Common myeloid progenitor, CD34-positive (primary cell): ENCODE measurements around the gene HEXD.

Source experiments
- CTCF ChIA-PET: fragments of 350-600 bp; sonication (Branson Sonifier 250); formaldehyde crosslinking; loops from one replicate; lab custom pipeline; 2021; ENCODE audit warnings: antibody characterized with exemption; lab: Charles Lee
- POLR2A ChIA-PET: fragments of 350-600 bp; sonication (Branson Sonifier 250); formaldehyde crosslinking; loops from one replicate; lab custom pipeline; 2021; ENCODE audit warnings: antibody characterized with exemption; lab: Charles Lee
- DNase-seq, 3 donors: peaks; one replicate each; pipeline versions ENCODE4 v3.0.0 to v3.0.0-alpha.2; 2013
- H3K27ac ChIP-seq, 2 experiments: 1 replicate in 1 of 2; 2 replicates in 1 of 2; pipeline ENCODE4 v1.7.0; 2013; ENCODE audit warnings: inconsistent platforms in 2 of 2, low read length in 2 of 2, mild to moderate bottlenecking in 2 of 2, low read depth in 1 of 2, moderate library complexity in 1 of 2; ENCODE audit not compliant: severe bottlenecking in 2 of 2, insufficient read depth in 1 of 2, poor library complexity in 1 of 2
- H3K27me3 ChIP-seq, 5 experiments: replicated peaks in 2 of 5; 1 replicate in 3 of 5; 2 replicates in 2 of 5; pipeline versions ENCODE4 v1.6.1 to v1.7.0; 2013; ENCODE audit warnings: low read length in 4 of 5, mild to moderate bottlenecking in 2 of 5, moderate library complexity in 2 of 5, inconsistent platforms in 1 of 5; ENCODE audit not compliant: insufficient read depth in 5 of 5, control insufficient read depth in 4 of 5
- H3K36me3 ChIP-seq, 4 experiments: 1 replicate in 2 of 4; 2 replicates in 2 of 4; pipeline versions ENCODE4 v1.6.1 to v1.7.0; 2013; ENCODE audit warnings: low read length in 3 of 4, control low read depth in 1 of 4, mild to moderate bottlenecking in 1 of 4; ENCODE audit not compliant: control insufficient read depth in 4 of 4, insufficient read depth in 4 of 4
- H3K4me1 ChIP-seq, 4 experiments: 1 replicate in 3 of 4; 2 replicates in 1 of 4; pipeline versions ENCODE4 v1.6.1 to v1.7.1; 2013; ENCODE audit warnings: low read length in 3 of 4, mild to moderate bottlenecking in 3 of 4, control low read depth in 1 of 4, inconsistent platforms in 1 of 4, moderate library complexity in 1 of 4; ENCODE audit not compliant: control insufficient read depth in 4 of 4, insufficient read depth in 4 of 4; ENCODE audit errors: control extremely low read depth in 1 of 4
- H3K4me3 ChIP-seq, 7 experiments: 1 replicate in 4 of 7; 2 replicates in 3 of 7; pipeline versions ENCODE4 v1.5.1 to v1.7.0; 2013; ENCODE audit warnings: mild to moderate bottlenecking in 7 of 7, low read length in 6 of 7, moderate library complexity in 6 of 7, inconsistent platforms in 2 of 7, low read depth in 2 of 7, control low read depth in 1 of 7; ENCODE audit not compliant: insufficient read depth in 4 of 7, control insufficient read depth in 1 of 7; ENCODE audit errors: extremely low read depth in 1 of 7
- H3K9me3 ChIP-seq, 5 experiments: 1 replicate in 4 of 5; 2 replicates in 1 of 5; pipeline versions ENCODE4 v1.6.1 to v1.7.1; 2013; ENCODE audit warnings: low read length in 4 of 5, mild to moderate bottlenecking in 2 of 5, inconsistent platforms in 1 of 5, low read depth in 1 of 5, moderate library complexity in 1 of 5; ENCODE audit not compliant: control insufficient read depth in 4 of 5, insufficient read depth in 2 of 5; ENCODE audit errors: control extremely low read depth in 1 of 5
- WGBS: methylation state at CpG from one replicate; pipeline ENCODE4 v1.1.5; 2013; ENCODE audit not compliant: insufficient coverage; 5-methylcytosine and 5-hydroxymethylcytosine counted together

HEXD gene

DNA sequence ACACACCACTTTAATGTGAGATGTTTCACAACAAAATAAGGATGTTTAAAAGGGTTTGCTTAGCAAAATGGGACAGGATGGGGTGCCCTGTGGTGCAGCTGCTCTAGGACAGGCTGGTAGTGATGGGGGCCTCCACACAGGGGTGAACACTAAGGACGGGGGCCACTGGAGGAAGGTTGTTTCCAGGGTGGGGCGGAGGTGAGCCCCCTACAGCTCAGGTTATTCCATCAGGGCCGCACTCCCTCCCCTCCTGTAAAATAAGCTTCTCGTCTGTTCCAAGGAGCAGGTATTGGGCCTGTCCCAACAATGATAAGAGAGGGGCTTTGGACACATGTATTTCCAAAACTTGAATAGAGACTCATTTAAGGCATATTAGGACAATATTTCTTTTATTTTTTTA, 1.9 kb upstream of the HEXD start:
- H3K36me3 ChIP-seq: peaks cover 4 to 15% (median 10%) of the 10 kb centered on the region in 4 experiments
- peaks cover 13 to 29% (median 18%) of the 10 kb centered on the region in 4 experiments for H3K4me1 ChIP-seq
- H3K9me3 ChIP-seq: no peaks in the 10 kb centered on the region
- no peak for DNase-seq
- no peaks in the 10 kb centered on the region for H3K27me3 ChIP-seq
- POLR2A ChIA-PET: no interaction called here
- H3K27ac ChIP-seq: no peak overlapping the region
- CTCF ChIA-PET: interaction anchor here (0.7 to 2.8 kb wide), 5 partner anchors 33 to 181 kb away, joined by 3 to 22 read pairs (median 3); no protein-coding TSS in a partner anchor
- no peak overlapping the region for H3K4me3 ChIP-seq
- no CpG with 5 or more reads among the region's 4 CpGs for WGBS

DNA sequence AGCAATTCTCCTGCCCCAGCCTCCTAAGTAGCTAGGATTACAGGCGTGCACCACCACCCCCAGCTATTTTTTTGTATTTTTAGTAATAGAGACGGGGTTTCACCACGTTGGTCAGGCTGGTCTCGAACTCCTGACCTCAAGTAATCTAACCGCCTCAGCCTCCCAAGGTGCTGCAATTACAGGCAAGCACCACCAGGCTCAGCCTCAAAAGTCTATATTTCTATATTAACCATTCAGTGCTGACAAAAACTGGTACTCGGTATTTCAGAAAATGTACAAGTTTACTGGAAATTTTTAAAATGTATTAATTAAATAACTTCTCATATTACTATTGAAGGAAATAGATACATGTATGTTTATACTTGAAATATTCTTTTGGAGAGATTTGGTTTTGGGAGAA, 1.4 kb upstream of the HEXD start:
- no peak overlapping the region for H3K27ac ChIP-seq
- peaks cover 13 to 29% (median 18%) of the 10 kb centered on the region in 4 experiments for H3K4me1 ChIP-seq
- peaks cover 4 to 17% (median 11%) of the 10 kb centered on the region in 4 experiments for H3K36me3 ChIP-seq
- H3K4me3 ChIP-seq: no peak overlapping the region
- DNase-seq: peak in 2 of 3 donors; percentile 44 to 46
- no CpG with 5 or more reads among the region's 6 CpGs for WGBS
- ChIA-PET CTCF (interaction anchor here (0.6 to 2.8 kb wide), 6 partner anchors 20 to 181 kb away, joined by 3 to 22 read pairs (median 3); no protein-coding TSS in a partner anchor), POLR2A (no interaction called here)
- no peaks in the 10 kb centered on the region for H3K27me3 ChIP-seq
- no peaks in the 10 kb centered on the region for H3K9me3 ChIP-seq

DNA sequence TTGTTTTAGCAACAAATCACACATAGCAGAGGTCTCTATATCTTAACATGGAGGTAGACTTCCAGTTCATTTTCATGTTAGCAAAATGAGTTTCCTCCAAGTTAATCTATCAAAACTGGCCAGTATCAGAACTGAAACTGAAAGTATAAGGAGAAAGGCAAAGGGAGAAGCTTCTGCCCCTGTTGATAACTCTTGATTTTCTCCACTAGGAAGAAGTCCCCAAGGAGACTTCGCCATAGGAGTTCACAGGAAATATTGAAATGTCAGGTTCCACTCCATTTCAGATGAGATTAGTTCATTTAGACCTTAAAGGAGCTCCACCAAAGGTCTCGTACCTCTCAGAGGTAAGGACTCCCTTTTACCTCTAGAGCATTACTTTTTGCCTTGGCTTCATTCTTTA, 1.4 kb downstream of the HEXD start:
- WGBS: 29% methylated on average over 2 of the region's 2 CpGs
- Histone ChIP-seq H3K27me3 (no peaks in the 10 kb centered on the region), H3K4me3 (peak overlapping the region in 6 of 7 experiments; percentile 82 to 95 (median 94)), H3K27ac (peak overlapping the region in 1 of 2 experiments; percentile 82), H3K9me3 (peaks cover 0 to 4% (median 0%) of the 10 kb centered on the region in 5 experiments), H3K36me3 (peaks cover 2 to 27% (median 6%) of the 10 kb centered on the region in 4 experiments), H3K4me1 (peaks cover 13 to 26% (median 17%) of the 10 kb centered on the region in 4 experiments)
- CTCF ChIA-PET: interaction anchor here (0.6 to 1.8 kb wide), 10 partner anchors 9 to 121 kb away, joined by 3 to 8 read pairs (median 4); no protein-coding TSS in a partner anchor
- DNase-seq: peak in 2 of 3 donors; percentile 53 to 55
- POLR2A ChIA-PET: no interaction called here

DNA sequence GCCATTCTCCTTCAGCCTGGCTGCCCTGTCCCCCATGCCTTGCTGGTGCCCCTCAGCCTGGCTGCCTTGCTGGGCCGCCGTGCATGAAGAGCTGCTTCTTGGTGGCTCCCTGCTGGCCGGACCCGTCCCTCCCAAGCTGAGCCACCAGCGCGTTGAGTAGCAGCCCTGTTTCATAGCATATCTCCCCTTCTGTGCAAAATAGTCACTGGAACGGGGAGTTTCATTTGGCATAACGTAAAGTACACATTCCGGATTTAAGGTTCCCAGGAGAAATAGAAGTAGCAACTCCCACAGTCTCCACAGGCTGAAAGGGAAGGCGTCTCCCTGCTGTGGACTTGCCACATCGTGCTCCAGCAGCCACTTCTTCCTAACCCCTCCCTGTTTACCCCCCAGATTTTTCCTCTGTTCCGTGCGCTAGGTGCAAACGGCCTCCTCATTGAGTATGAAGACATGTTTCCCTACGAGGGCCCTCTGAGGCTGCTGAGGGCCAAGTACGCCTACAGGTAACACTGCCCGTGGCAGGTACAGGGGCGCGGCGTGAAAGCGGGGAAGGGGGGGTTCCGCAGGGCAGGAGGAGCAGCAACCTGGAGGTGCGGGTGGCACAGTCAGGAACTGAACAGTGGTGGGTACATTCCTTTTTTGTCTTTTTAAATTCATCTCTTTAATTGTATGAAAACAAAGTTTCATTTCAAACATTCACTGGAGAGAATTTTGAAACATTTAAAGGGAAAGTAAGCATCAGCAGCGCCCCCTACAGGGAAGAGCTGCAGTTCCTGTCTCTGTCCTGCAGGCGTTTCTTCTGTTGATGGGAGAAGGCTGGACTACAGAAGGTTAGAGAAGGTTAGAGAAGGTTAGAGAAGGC, 6.1 kb downstream of the HEXD start:
- 93% methylated on average over 21 of the region's 25 CpGs for whole genome bisulfite sequencing
- ChIA-PET POLR2A (no interaction called here), CTCF (interaction anchor here (1.0 to 1.1 kb wide), 2 partner anchors 36 to 73 kb away, joined by 3 read pairs; no protein-coding TSS in a partner anchor)
- Histone ChIP-seq H3K4me1 (peaks cover 7 to 19% (median 13%) of the 10 kb centered on the region in 4 experiments), H3K27me3 (no peaks in the 10 kb centered on the region), H3K9me3 (peaks cover 0 to 4% (median 0%) of the 10 kb centered on the region in 5 experiments), H3K4me3 (no peak overlapping the region), H3K27ac (no peak overlapping the region), H3K36me3 (peaks cover 2 to 24% (median 6%) of the 10 kb centered on the region in 4 experiments)
- DNase-seq: peak; percentile 63 to 81 (median 76)

DNA sequence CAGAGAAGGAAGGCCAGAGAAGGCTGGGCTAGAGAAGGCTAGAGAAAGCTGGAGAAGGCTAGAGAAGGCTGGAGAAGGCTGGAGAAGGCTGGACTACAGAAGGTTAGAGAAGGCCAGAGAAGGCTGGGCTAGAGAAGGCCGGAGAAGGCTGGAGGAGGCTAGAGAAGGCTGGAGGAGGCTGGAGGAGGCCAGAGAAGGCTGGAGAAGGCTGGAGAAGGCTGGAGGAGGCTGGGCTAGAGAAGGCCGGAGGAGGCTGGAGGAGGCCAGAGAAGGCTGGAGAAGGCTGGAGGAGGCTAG, 6.7 kb downstream of the HEXD start:
- CTCF ChIA-PET: interaction anchor here (1.0 to 1.1 kb wide), 2 partner anchors 37 to 73 kb away, joined by 3 read pairs; no protein-coding TSS in a partner anchor
- Histone ChIP-seq H3K4me3 (no peak overlapping the region), H3K36me3 (peaks cover 2 to 30% (median 8%) of the 10 kb centered on the region in 4 experiments), H3K4me1 (peaks cover 1 to 18% (median 10%) of the 10 kb centered on the region in 4 experiments), H3K27ac (no peak overlapping the region), H3K9me3 (peaks cover 0 to 4% (median 0%) of the 10 kb centered on the region in 5 experiments), H3K27me3 (no peaks in the 10 kb centered on the region)
- POLR2A ChIA-PET: no interaction called here
- whole genome bisulfite sequencing: 100% methylated on average over 2 of the region's 2 CpGs
- DNase-seq: no peak

DNA sequence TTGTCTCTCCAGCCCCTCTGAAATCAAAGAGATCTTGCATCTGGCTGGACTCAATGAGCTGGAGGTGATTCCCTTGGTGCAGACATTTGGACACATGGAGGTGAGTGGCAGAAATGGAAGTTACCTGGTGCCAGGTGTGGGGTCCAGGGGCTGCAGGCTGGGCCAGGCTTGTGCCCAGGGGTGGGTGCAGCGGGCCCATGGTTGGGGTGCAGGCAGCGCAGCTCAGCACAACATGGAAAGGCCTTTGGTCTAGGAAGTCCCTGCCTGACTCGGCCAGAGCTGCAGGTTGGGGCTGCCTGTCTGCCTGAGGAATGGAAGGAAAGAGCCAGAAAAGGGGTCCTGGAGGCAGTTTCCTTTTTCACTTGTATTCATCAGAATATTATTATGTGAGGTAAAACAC, 10.4 kb downstream of the HEXD start:
- H3K4me3 ChIP-seq: no peak overlapping the region
- H3K4me1 ChIP-seq: peaks cover 0 to 19% (median 6%) of the 10 kb centered on the region in 4 experiments
- 100% methylated on average over 2 of the region's 3 CpGs for WGBS
- peaks cover 2 to 17% (median 4%) of the 10 kb centered on the region in 4 experiments for H3K36me3 ChIP-seq
- no peaks in the 10 kb centered on the region for H3K27me3 ChIP-seq
- H3K27ac ChIP-seq: no peak overlapping the region
- CTCF ChIA-PET: interaction anchor here (1.4 to 1.6 kb wide), 2 partner anchors 9 to 21 kb away, joined by 3 to 5 read pairs; no protein-coding TSS in a partner anchor
- no peak for DNase-seq
- POLR2A ChIA-PET: no interaction called here
- H3K9me3 ChIP-seq: no peaks in the 10 kb centered on the region
